Measurements from ENCODE around the gene TIMP3.

The TIMP3 gene

DNA sequence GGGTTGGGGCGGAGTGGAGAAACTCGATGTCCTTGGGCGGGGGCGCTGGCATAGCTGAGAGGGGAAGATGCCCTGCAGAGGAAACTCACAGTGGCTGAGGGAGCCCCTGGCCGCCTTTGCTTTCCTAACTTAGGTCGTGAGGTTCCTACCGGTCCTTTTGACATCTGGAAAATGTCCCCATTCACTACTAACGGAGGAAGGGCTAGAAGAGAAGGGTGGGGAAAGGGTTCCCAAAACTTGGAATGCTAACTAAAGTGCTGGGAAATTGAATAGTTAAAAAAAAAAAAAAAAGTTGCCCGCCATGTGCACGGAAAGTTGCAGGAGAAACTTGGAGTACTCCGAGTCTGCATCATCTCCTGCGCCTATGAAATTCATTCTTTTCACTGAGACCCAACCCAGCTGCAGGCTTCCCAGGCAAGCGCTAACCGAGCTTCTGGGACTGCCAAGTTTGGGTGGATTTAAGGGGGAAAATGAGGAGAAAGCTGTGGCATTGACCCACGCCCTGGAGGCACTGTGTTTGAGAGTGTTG is 796 bp downstream of the TIMP3 start:
- peak overlapping the region; percentile 77 for H3K4me3 ChIP-seq (ENCODE audit: low read depth, low read length)
- POLR2A ChIA-PET, result interaction anchor here (0.7 to 5.9 kb wide), 26 partner anchors 8 to 327 kb away, joined by 3 to 96 read pairs (median 5); partner anchors contain the start of gene FBXO7
- TF ChIP-seq, protein P1, sequence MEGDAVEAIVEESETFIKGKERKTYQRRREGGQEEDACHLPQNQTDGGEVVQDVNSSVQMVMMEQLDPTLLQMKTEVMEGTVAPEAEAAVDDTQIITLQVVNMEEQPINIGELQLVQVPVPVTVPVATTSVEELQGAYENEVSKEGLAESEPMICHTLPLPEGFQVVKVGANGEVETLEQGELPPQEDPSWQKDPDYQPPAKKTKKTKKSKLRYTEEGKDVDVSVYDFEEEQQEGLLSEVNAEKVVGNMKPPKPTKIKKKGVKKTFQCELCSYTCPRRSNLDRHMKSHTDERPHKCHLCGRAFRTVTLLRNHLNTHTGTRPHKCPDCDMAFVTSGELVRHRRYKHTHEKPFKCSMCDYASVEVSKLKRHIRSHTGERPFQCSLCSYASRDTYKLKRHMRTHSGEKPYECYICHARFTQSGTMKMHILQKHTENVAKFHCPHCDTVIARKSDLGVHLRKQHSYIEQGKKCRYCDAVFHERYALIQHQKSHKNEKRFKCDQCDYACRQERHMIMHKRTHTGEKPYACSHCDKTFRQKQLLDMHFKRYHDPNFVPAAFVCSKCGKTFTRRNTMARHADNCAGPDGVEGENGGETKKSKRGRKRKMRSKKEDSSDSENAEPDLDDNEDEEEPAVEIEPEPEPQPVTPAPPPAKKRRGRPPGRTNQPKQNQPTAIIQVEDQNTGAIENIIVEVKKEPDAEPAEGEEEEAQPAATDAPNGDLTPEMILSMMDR (IDR thresholded peaks at IDR 0.05; ENCODE audit: insufficient read depth, low read length, missing control alignments), result no peak
- no peak for DNase-seq (ENCODE audit: low read depth, low spot score)
- CTCF ChIA-PET, result interaction anchor here (2.9 to 17.3 kb wide), 5 partner anchors 16 to 274 kb away, joined by 19 to 578 read pairs (median 93); no protein-coding TSS in a partner anchor

DNA sequence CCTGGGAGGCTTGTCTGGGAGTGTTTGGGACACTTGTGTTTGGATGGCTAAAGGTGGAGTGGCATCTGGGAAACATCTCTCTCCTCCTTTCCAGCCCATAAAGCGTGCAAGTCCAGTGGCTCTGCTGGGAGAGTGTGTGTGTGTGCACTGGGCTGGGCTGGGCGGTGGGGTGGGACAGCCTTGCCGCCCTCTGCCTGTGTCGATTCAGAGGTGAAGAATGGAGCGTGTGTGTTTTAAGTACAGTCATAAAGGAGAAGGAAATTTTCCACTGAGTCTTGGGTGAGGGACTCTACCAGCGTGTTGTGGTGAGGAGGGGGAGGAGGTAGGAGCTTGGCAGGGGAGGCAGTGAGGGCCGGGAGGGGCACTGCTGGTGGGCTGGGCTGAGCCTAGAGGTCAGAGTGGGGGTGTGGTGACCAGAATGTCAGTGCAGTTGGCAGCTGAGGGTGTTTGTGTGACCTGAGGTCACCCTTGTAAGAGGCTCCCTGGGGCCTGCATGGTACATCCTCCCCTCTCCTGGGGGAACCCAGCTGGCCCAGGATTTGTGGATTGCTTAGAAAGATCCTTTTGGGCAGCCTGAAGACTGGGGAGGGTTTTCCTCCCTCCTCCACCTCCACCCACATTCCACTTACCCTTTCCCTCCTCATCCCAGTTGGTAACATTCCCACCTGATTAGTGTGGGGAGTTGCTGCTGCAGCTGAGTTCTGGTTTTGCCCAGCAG is 1.7 kb downstream of the TIMP3 start:
- ChIA-PET POLR2A (interaction anchor here (0.6 to 5.9 kb wide), 13 partner anchors 8 to 328 kb away, joined by 3 to 96 read pairs (median 4); partner anchors contain the start of gene FBXO7), CTCF (interaction anchor here (1.4 to 17.3 kb wide), 7 partner anchors 10 to 275 kb away, joined by 5 to 578 read pairs (median 14); no protein-coding TSS in a partner anchor)
- TF ChIP-seq, protein P1 (IDR thresholded peaks at IDR 0.05; ENCODE audit: insufficient read depth, low read length, missing control alignments), result no peak
- H3K4me3 ChIP-seq (ENCODE audit: low read depth, low read length), result peak overlapping the region; percentile 77
- DNase-seq (ENCODE audit: low read depth, low spot score), result no peak

DNA sequence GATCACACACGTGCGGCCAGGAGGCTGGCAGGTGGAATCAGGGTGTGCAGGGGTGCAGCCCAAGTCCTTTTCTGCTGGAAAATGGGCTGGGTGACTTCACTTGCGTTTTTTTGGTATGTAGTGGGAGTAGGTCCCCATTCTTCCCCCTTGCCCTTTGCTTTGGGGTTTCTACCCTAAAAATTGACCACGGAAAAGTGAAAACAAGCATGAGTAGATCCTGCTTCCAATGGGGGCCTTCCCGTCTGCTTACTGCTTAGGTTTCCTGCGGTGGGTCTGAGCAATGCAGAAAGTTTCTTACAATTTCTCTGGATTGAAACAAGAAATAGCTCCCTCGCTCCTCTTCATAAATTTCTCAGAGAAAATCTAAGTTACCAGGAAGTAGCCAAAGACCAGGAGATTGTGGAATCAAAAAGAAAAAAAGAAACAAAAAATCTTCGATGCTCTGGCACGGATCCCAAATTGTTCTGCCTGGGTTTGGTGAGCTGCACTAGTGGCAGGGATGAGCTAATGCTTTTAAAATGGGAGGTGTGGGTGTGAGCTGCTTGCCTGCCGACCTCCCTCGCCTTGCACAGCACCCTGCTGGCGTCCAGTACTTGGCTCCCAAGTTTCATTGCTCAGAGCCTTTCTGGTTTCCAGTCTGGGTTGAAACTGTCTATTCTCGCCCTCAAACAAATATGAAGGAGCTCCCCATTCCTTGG is 2.4 kb downstream of the TIMP3 start:
- peak overlapping the region; percentile 77 for H3K4me3 ChIP-seq (ENCODE audit: low read depth, low read length)
- ChIA-PET CTCF (interaction anchor here (1.4 to 17.3 kb wide), 8 partner anchors 9 to 275 kb away, joined by 5 to 578 read pairs (median 16); no protein-coding TSS in a partner anchor), POLR2A (interaction anchor here (0.6 to 5.9 kb wide), 9 partner anchors 8 to 329 kb away, joined by 3 to 96 read pairs (median 4); partner anchors contain the start of gene FBXO7)
- TF ChIP-seq, protein P1 (IDR thresholded peaks at IDR 0.05; ENCODE audit: insufficient read depth, low read length, missing control alignments), result no peak
- no peak for DNase-seq (ENCODE audit: low read depth, low spot score)

DNA sequence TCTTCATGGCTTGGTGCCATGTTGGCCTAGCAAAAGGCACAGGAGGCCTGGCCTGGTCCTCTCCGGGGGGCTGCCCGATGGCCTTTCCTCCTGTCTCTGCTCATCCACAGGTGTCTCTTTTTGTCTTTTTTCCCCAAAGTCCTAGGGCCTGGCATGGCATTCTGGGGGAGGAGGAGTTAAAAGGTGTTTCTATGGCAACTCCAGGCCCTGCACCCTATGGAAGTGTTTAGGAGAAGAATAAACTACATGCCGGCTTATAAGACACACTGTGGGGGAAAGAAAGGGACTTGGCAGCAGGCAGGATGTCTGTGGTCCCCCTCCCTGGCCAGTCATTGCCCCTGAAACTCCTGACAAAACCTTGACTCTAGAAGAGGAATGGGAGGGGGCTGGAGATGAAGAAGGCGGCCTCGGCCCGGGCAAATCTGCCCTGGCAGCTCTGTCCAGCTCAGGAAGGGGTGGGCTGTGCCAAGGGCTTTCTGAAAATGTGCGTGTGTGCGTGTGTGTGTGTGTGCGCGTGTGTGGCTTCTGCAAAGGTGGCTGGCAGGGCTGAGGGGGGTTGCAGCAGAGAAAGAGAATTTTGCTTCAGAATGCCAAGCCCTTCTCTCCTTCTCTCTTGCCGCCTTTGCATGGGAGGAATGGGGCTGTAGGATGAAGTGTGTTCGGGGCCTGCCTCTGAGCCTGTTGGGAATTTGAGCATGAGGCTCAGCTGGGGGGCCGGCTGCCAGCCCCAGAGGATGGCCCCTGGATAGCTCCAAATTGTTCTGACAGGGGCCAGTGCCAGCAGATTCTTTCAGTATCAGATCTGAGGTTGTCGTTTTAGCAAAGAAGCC is 3.2 kb downstream of the TIMP3 start:
- no peak for DNase-seq (ENCODE audit: low read depth, low spot score)
- TF ChIP-seq, protein P1 (IDR thresholded peaks at IDR 0.05; ENCODE audit: insufficient read depth, low read length, missing control alignments), result no peak
- ChIA-PET CTCF (interaction anchor here (1.4 to 17.3 kb wide), 9 partner anchors 8 to 276 kb away, joined by 5 to 578 read pairs (median 18); no protein-coding TSS in a partner anchor), POLR2A (interaction anchor here (1.0 to 5.9 kb wide), 6 partner anchors 7 to 330 kb away, joined by 3 to 96 read pairs (median 15); partner anchors contain the start of gene FBXO7)
- H3K4me3 ChIP-seq (ENCODE audit: low read depth, low read length), result peak overlapping the region; percentile 77

DNA sequence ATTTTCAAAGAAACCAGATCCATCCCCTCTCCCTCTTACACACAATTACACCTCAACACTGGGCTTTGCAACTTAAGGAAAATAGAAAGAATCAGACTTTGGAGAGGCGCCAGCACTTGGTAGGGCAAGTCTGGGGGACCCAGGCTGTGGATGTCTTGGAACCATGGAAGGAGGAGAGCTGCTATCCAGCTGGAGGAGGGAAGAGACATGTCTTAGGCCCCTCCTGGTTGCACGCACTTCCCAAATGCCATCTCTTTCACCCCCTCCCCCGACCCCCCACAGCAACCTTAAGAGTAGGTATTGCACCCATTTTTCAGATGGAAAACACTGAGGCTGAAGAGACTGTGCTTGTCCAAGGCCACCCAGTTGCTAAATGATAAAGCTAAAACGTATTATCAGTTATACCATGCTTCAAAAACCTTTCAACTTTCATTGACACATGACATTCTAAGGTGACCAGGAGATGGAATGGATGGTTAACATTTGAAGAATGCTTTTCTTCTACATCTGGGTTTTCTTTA is 3.9 kb downstream of the TIMP3 start:
- TF ChIP-seq, protein P1 (IDR thresholded peaks at IDR 0.05; ENCODE audit: insufficient read depth, low read length, missing control alignments), result no peak
- ChIA-PET POLR2A (interaction anchor here (1.3 to 5.9 kb wide), 2 partner anchors 183 to 275 kb away, joined by 5 to 96 read pairs; no protein-coding TSS in a partner anchor), CTCF (interaction anchor here (0.9 to 17.3 kb wide), 7 partner anchors 9 to 277 kb away, joined by 3 to 501 read pairs (median 14); no protein-coding TSS in a partner anchor)
- peak overlapping the region; percentile 77; the same call in 1 of the 2 replicates for H3K4me3 ChIP-seq (ENCODE audit: low read depth, low read length)
- no peak for DNase-seq (ENCODE audit: low read depth, low spot score)
